ENCODE results near the gene LGR6. TPM values are rescaled to one million over a fixed set of nuclear protein-coding genes. Genes with fewer than 3 reads are reported as not detected.

Gene LGR6
- total and polyA plus RNA-seq, 8 donors, result 0.15 to 3.5 (median 0.58) TPM; not detected in 4

GRCh38 chr1:202320081-202320405 is 126.4 kb downstream of the LGR6 start:
- Histone ChIP-seq H3K27ac (no peak overlapping the region), H3K4me1 (no peaks in the 10 kb centered on the region), H3K36me3 (no peaks in the 10 kb centered on the region), H3K27me3 (peaks cover 0 to 8% (median 0%) of the 10 kb centered on the region in 3 donors), H3K4me3 (no peak overlapping the region), H3K9me3 (no peaks in the 10 kb centered on the region)
- intact Hi-C loops (cut with DNase I; ENCODE audit: low total_unique reads), result no loop called here
- TF ChIP-seq POLR2A (IDR thresholded peaks at IDR 0.05) (no peak), POLR2AphosphoS5 (IDR thresholded peaks at IDR 0.05) (no peak), CTCF (IDR thresholded peaks at IDR 0.05) (no peak), EP300 (IDR thresholded peaks at IDR 0.05) (no peak)
- no peak for DNase-seq

- intact Hi-C loops (cut with DNase I; ENCODE audit: low total_unique reads), result no loop called here
Observed at GRCh38 chr1:202323731-202324130, 130.1 kb downstream of the LGR6 start.

GRCh38 chr1:202324646-202325045 is 131.0 kb downstream of the LGR6 start:
- Histone ChIP-seq H3K4me3 (no peak overlapping the region), H3K27me3 (no peaks in the 10 kb centered on the region), H3K36me3 (peaks cover 0 to 4% (median 0%) of the 10 kb centered on the region in 4 donors), H3K9me3 (no peaks in the 10 kb centered on the region), H3K4me1 (no peaks in the 10 kb centered on the region), H3K27ac (no peak overlapping the region)
- TF ChIP-seq POLR2AphosphoS5 (IDR thresholded peaks at IDR 0.05) (no peak), EP300 (IDR thresholded peaks at IDR 0.05) (no peak)
- intact Hi-C loops (cut with DNase I; ENCODE audit: low total_unique reads), result no loop called here
- DNase-seq, result no peak
- 85 to 95% (median 91%) methylated on average over 2 of the region's 2 CpGs for WGBS, 5 donors

More at GRCh38 chr1:202323731-202324130, 130.1 kb downstream of the LGR6 start:
- H3K36me3 ChIP-seq, result no peaks in the 10 kb centered on the region
- H3K4me1 ChIP-seq, result no peaks in the 10 kb centered on the region
- no peak for DNase-seq
- H3K4me3 ChIP-seq, result no peak overlapping the region
- H3K27ac ChIP-seq, result no peak overlapping the region
- H3K9me3 ChIP-seq, result no peaks in the 10 kb centered on the region
- TF ChIP-seq CTCF (IDR thresholded peaks at IDR 0.05), result no peak
- no peak for TF ChIP-seq EP300 (IDR thresholded peaks at IDR 0.05)
- no peak for TF ChIP-seq POLR2AphosphoS5 (IDR thresholded peaks at IDR 0.05)
- no peak for TF ChIP-seq POLR2A (IDR thresholded peaks at IDR 0.05)
- 35 to 59% (median 38%) methylated on average over 4 of the region's 4 CpGs for WGBS, 5 donors
- H3K27me3 ChIP-seq, result peaks cover 0 to 4% (median 0%) of the 10 kb centered on the region in 3 donors

- no peaks in the 10 kb centered on the region for H3K9me3 ChIP-seq
- intact Hi-C loops (cut with DNase I; ENCODE audit: low total_unique reads), result no loop called here
- no peak overlapping the region for H3K27ac ChIP-seq
- TF ChIP-seq POLR2AphosphoS5 (IDR thresholded peaks at IDR 0.05) (no peak), POLR2A (IDR thresholded peaks at IDR 0.05) (no peak), EP300 (IDR thresholded peaks at IDR 0.05) (no peak), CTCF (IDR thresholded peaks at IDR 0.05) (no peak)
- no peaks in the 10 kb centered on the region for H3K27me3 ChIP-seq
- DNase-seq, result no peak
- no peak overlapping the region for H3K4me3 ChIP-seq
- H3K4me1 ChIP-seq, result no peaks in the 10 kb centered on the region
- peaks cover 0 to 46% (median 17%) of the 10 kb centered on the region in 4 donors for H3K36me3 ChIP-seq
Observed at GRCh38 chr1:202329891-202330290, 136.3 kb downstream of the LGR6 start.

GRCh38 chr1:202333861-202334260 is 140.3 kb downstream of the LGR6 start:
- Histone ChIP-seq H3K4me1 (no peaks in the 10 kb centered on the region), H3K36me3 (peaks cover 0 to 51% (median 17%) of the 10 kb centered on the region in 4 donors), H3K9me3 (no peaks in the 10 kb centered on the region), H3K27ac (no peak overlapping the region), H3K27me3 (no peaks in the 10 kb centered on the region), H3K4me3 (no peak overlapping the region)
- intact Hi-C loops (cut with DNase I; ENCODE audit: low total_unique reads), result no loop called here
- no peak for TF ChIP-seq POLR2AphosphoS5 (IDR thresholded peaks at IDR 0.05)
- no peak for TF ChIP-seq EP300 (IDR thresholded peaks at IDR 0.05)
- no peak for TF ChIP-seq POLR2A (IDR thresholded peaks at IDR 0.05)
- TF ChIP-seq CTCF (IDR thresholded peaks at IDR 0.05), result no peak
- DNase-seq, result no peak
- 78 to 86% (median 83%) methylated on average over 4 of the region's 4 CpGs for WGBS, 5 donors
